Limb (tissue), 2 donors: ENCODE results near the gene GDF15.

ENCODE experiments used
- DNase-seq, 2 donors: peaks; one replicate each; pipeline ENCODE4 v3.0.0-alpha.2; 2016; ENCODE audit errors: extremely low spot score in 2 of 2

GDF15 gene

DNA sequence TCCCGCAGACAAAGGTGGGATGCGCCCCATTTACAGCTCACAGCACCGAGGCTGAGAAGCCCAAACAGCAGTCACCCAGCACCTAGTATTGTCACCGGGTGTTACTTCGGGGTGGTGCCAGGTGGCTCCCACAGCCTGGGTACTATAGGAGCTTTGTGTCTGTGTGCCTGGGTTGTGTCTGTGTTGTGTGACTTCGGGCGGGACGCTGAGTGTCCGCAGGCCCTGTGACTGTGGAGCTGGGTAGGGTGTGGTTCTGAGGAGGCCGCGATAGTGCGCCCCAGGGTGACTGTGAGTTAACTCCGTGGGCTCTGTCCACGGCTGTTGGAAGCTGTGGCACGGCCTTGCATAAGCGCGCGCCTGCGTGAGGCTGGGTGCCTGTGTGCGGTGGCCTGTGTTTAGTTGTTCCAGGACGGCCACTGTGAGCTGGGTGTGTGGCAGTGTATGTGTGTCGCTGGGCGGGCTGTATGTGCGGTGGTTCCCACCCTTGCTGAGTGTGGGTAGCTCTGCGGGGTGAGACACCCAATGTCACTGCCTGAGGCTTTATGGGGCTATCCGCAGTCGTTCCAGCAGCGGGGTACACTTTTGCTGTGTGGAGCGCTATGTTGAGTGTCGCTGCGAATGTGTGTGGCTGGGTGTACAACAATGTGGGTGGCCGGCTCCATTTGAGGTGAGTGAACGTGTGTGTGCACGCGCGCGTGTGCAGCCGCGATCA, 32.7 kb downstream of the GDF15 start:
- no peak for DNase-seq

DNA sequence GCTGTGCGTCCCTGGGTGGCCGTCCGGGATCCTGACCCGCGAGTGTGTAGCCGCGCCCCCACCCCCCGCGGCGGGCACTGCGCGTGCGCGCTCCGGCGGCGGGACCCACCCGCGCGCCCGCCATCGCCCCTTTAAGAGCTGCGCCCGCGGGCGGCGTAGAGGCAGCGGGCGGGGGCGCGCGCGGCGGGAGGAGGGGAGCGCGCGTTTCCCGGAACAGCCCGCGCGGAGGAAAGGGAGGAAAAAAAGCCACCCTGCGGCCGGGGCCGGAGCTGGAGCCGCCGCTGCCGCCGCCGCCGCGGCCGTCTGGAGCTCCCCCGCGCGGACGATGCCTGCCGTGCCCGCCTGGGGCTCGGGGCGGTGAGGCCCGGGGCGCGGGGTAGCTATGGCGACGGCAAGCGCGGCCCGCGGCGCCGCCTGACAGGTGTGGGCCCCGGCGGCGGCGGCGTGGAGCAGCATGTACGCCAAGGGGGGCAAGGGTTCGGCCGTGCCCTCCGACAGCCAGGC, 33.3 kb downstream of the GDF15 start, which contains the start of gene SSBP4:
Gene SSBP4, plus strand, starts transcription at position 204 of the 504 bp plus-strand sequence. Its CDS starts 251 bp downstream, at position 455.
- DNase-seq, result peak; percentile 82 to 92

DNA sequence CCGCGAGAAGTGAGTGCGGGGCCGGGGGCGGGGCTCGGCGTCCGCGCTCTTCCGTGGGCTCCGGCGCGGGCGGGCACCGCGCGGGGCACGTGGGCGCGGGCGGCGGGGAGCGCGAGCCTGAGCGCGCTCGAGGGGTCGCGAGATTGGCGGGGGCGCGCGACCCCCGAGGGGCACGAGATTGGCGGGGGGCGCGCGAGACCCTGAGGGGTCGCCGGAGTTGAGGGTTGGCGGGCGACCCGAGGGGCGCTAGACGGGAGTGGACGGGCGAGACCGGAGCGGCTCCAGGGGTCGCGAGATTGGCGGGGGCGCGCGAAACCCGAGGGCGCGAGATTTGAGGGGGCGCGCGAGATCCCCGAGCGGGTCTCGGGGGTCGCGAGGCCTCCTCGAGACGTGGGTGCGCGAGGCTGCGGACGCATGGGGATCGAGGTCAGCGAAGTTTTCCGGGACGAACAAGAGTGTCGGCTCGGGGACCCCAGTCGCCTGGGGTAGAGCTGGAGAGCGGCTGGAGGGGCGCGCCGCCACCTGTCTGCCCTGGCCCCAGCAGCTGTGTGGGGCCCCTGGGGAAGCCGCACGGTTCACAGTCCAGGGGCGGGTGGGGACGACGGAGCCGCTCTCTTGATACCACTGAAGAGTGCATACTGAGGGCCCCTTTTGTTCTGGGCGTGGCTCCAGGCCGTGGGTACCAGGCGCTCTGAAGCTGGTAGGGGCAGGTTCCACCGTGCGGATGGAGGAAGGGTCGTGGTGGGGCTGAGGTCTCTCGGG, 33.9 kb downstream of the GDF15 start:
- DNase-seq, result peak in 1 of 2 donors; percentile 74

DNA sequence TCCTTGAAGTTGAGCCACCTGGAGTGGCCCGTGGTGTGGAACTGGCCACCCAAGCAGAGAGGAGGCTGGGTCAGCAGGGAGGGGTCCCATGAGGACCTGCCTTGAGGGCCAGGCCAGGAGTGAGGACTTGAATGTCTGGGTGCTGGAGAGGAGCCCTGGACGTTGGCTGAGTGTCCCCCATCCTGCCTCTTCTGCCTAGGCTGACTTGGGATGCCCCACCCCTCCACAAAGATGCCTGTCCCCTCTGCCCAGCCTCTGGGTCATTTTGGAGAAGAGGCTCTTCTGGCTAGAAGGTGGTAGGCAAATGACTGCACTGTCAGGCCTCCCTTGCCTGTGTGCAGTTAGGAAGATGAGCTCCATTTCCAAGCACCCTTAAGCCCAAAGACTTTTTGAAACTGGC, 35.0 kb downstream of the GDF15 start:
- DNase-seq, result no peak

DNA sequence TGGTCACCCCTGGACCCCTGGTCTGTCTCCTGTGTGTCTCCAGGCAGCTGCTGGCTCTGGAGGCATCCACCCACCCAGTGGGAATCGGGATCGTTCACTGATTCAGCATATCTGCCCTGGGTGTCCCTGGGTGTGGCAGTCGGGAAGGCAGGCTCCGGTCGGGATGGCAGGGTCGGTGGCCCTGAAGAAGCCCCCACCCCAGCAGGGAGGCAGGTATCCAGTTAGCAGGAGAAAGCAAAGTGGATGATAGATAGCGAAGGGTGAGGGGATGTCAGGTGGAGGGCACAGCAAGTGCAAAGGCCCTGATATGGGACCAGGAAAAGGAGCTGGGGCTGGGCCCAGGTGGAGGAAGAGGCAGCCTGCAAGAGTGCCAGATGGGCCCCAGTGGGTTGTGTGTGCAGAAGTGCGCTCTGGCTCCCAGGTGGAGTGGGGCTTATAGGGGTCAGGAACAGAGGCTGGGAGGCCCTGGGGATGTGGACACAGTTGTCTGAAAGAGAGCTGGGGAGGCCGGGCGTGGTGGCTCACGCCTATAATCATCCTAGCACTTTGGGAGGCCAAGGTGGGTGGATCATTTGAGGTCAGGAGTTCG, 35.5 kb downstream of the GDF15 start:
- peak in 1 of 2 donors; percentile 33 for DNase-seq

DNA sequence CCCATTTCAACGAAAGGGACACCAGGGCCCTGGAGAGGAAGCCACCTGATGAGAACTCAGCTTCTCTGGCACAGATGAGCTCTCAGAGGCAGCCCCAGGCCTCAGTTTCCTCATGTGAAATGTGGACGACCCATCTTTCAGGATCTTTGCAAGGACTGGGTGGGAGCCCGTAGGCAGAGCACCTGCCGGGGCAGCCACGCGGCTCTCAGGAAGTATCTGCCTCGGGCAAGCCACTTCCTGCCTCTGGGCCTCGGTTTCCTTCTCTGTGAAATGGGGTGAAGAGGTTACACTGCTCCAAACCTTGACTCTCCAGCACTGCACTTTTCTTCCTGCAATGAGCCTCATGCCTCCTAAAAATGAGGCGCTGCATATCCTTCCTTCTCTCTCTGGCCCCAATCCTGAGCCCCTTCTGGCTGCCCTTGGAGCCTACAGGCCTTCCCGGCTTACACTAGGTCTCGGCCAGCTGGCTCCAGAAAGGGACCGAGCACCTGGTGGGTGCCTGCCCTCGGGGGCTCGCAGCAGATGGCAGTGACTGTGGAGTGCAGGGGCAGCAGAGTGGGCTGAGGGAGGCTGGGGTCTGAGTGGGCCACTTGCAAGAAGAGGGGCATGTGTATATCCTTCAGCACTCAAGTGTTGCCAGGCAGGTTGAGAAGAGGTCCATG, 36.7 kb downstream of the GDF15 start:
- no peak for DNase-seq

DNA sequence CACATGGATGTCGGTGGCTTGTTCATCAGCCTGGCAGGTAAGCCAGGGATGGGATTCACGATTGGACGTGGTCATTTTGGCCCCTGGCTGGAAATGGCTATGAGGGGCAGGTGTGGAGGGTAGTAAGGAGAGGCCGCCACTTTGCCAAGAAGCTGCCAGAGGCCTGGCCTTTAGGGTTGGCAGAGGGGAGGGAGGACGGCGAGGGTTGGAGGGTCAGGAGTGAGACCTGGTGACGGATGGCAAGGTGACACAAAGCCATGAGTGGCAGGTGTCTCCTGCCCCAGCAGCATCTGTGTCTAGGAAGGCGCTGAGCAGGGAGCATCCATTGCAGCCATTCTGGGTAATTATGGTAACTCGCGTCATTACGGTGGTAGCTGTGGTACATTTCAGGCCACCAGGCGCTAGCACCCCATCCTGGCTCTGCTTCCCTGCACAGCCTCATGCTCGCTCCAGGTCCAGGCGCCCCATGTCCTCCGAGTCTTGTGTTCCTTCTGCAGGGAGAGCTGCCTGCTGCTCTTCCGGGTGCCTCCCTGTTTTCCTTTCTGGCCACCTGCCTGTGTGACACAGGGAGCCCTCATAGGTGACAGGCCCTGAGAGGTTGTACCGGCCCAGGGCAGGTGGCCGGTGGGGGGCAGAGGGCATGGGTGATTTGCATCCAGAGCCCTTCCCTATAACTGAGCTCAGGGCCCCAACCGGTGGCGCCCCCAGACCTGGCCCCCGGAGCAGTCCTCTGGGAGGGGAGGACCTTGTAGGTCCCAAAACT, 37.5 kb downstream of the GDF15 start:
- no peak for DNase-seq

DNA sequence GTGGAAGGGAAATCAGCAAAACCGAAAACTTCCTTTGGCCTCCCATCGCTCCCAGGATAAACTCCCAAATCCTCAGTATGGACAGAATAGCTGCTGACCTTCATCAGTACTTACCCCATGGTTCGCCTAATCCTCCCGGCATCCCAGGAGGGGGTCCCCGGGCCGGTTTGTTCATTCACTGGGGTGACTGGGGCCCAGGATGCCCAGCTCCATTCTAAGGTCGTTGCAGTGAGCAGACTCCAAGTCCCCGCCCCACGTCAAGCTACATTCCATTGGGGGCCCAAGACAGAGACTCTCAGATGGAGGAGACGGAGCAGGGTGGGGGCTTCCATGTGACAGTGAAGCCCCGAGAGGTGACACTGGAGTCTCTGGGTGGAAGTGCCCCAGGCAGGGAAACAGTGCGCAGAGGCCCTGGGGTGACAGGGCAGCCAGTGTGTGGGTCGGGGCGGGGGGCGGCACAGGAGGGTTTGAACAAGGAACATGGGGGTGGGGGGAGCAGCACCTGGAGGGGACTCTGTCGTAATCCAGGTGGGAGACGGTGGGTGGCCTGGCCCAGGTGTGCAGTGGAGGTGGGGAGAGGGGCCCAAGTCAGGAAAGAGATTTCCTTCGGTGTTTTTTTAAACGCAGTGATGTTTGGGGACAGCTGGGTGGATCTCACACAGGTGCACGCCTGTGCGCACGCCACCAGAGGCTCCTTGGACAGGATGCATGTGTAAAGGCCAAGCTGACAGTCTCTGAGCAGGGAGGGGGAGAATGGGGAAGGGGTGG, 38.3 kb downstream of the GDF15 start:
- DNase-seq, result no peak

DNA sequence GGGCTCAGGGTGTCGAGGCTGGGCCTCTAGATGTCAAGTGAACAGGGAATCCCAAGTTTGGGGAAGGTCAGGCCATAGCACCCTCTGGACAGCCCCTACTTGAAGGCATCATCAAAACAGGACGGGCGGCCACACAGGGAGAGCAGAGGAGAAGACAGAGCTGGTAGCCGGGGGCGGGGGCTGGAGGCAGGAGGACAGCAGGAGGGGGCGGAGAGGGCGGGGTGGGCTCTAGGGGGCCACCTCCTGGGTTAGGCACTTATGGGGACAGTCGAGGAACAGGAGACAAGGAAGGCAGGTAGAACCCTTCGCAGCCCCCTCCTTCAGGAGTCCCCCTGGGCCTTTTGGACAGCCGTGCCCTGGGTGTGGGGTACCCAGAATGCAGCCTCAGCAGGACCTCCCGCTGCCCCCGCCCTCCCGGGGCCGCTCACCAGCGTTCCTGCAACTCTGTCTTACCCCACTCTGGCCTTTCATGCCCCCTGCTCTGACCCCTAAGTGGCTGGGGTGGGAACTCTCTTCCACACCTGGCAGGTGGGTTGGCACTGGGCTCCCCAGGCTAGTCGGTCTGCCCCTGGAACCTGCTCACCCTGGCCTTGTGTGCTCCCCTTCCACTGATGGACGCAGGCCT, 39.0 kb downstream of the GDF15 start:
- no peak for DNase-seq

DNA sequence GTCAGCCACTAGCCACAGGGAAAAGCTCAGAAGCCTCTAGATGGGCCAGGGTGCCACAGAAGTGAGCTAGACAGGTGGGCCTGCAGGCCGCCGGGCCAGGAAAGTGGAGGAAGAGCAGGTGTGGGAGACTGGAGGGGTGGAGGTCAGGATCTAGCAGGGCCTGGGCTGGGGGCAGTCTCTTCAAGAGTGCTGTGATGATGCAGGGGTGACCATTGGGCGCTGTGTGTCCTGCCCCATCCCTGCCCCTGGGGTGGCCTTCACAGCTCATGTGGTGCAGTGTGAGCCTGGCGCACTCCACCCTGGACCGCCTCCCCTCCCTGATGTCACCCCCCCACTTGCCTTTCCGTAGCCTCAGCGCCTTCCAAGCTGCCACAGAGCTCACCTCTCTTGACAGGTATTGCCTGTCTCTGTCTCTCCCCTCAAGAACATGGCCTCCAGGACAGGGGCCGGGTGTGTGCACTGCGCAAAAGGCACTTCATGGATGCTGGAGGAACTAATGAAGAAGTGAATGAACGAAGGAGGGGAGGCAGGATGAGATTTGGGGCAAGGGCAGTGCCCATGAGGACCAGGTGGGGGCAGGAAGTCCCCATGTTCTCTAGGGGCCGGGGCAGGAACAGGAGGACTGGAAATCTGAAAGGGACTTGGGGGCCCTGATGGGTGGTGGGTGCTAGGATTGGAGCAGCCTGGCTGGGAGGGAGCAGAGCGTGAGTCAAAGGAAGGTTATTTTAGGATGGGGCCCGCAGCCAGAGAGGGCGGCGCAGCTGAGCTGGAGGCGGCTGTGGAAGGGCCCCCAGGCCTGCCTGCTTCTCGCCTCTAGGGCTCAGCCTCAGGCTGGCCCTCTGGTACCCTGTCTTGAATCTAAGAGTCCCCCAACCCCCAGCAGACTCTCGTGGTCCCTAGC, 39.8 kb downstream of the GDF15 start:
- DNase-seq, result peak in 1 of 2 donors; percentile 43

DNA sequence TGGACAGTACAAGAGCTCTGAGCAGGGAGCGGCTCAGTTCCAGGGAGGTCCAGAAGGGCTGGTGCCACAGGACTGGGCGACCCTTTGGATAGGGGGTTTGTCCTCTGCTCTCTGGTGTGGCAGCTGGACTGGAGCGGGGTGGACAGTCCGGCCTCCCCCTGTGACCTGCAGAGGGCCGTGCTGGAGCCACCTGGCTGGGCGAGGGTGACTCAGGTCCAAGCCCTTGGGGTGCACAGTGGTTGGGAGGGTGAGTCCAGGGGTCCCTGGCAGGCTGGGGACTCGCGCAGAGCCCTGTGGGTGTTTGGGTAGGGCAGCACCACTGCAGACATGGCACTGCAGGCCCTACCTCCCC, 40.4 kb downstream of the GDF15 start:
- DNase-seq, result no peak

DNA sequence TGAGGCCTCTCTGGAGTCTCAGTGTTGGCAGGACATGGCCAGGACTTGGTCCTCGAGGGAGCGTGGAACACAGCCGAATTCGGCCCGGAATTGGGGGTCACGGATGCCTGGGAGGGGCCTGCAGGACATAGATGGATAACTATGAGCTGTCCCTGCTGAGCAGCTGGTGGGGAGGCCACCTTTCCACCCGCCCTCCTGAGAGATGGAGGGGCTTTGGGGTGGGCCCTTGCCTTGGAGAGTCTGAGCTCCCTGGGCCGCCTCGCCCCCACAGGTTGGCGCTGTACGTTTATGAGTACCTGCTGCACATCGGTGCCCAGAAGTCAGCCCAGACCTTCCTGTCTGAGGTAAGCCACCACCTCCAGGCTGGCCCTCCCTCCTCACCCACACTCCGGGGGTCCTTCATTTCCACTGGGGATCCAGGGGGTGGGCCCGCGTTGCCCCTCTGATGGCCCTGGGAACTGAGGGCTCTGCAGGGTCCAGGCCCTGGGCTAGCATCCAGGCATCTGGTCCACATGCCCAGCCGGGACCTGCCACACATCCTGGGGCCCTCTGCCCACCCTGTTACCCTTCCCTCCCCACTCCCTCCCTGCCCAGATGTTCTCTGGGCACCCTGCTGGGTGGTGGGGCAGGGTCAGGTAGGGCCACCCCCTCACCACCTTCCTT, 41.3 kb downstream of the GDF15 start:
- DNase-seq, result no peak

DNA sequence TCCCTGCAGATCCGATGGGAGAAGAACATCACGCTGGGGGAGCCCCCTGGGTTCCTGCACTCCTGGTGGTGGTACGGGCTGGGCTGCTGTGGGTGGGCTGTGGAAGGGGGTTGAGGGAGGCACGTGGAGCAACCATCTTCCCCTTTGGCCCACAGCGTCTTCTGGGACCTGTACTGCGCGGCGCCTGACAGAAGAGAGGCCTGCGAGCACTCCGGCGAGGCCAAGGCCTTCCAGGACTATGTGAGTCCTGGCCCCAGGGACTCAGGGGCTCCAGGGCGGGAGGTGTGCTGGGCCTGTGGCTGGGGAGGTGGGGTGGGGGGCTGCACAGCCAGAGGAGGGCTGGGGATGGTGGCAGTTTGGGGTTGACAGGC, 41.8 kb downstream of the GDF15 start:
- DNase-seq, result no peak

DNA sequence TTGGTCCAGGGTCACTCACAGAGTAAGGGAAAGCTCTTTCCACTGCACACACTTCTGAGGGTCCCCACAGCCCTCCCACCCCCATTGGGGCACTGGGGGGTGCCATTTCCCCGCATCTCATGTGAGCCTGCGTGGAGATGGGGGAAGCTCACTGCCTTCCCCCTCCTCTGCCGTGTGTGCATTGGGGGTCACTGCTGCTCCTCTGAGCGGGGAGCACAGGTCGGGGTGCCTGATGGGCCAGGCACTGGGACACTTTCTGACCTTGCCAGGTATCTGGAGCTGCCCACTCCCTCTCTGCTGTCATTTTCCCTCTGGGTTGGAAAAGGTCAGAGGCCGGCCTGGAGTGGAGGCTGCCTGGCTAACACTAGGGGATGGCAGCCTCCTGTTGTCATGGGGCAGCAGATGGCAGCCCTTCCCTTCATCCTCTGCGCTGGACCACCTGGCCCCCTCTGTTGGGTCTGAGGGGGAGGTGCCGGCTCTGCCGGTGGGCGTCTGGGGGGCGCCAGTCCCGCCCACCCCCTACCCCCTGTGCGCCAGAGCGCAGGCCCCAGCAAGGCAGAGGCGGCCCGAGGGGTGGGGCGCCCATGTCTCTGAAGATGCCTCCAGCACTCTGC, 42.3 kb downstream of the GDF15 start:
- no peak for DNase-seq

DNA sequence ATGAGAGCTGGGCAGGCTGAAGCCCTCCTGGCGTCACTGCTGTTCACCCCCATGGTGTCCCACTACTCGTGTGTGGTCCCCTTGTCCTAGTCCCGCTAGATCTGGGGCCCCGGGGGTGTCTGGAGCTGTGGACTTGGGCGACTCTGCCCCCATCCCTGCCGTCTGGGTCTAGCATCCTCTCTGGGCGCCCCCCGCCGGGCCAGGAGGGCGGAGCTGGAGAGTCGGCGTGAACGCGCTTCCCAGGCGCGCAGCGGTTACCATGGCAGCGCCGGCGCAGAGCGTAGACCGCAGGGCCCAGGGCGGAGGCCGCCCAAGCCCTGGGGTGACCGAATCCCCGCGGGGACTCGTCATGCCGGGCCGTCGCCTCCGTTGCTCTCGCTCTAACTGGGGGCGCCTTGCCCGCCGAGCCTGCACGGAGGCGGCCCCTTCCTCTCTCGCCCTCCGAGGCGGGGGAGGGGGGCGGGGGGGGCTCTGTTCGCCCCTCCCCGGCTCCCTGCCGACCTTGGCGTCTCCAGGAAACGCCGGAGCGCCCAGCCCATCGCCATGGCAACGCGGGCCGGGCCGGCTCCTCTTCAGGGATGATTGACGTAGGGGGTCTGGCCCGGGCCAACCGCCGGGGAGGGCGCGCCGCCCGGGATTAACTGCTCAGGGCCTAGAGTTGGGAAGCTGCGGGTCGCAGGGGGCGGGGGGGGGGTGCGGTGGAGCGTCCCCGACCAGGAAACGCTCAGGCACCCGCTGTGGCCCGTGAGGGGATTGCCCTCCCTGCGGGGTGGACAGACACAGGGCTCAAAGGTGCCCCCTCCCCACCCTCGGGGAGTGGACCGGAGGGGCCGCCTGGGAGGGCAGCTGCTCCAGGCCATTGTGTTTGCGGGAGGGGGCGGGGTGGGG, 43.1 kb downstream of the GDF15 start:
- peak; percentile 86 to 92 for DNase-seq

DNA sequence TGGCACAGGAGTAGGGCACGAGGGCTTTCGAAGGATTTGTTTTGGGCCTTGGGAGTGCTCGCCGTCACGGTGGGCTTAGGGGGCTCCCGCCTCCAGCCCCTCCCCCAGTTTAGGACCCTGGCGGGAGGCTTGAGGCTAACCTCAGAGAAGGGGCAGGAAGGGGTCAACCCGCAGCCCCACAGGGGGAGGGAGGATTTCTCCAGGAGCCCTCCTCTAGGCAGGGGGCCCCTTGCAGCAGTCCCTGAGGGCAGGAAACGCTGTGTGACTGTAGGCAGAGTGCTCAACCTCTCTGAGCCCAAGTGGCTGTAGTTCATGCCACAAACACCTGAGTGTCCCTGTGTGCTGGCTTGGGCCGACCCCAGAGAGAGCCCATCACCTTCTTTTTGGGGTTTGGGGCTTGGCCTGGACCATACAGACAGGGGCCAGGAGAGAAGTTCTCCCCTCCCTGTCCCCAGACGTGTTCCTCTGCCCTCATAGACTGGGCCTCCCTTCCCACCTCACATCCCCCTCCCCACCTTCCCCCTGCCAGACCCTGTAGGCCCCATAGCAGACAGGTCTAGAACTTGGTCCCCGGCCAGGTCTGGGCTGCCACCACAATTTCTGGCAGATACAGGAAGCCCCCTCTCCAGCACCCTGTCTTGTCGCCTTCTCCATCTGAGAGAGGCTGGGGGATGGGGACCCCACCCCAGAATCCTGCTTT, 43.9 kb downstream of the GDF15 start:
- no peak for DNase-seq
